GM19397 (cell line): Measurements from ENCODE around the gene LMBRD2.
"Not testable (repeated sequence)": the region's sequence is repeated elsewhere in the genome, so short reads cannot be mapped to it uniquely, and the experiment has no call there.

ENCODE experiments used
- ATAC-seq: cut with Tn5 transposase; IDR thresholded peaks from one replicate; pipeline ENCODE4 v1.9.1; 2021; ENCODE audit warnings: mild to moderate bottlenecking, moderate library complexity; ENCODE audit not compliant: unreplicated experiment

Gene LMBRD2

GRCh38 chr5:36162810-36163486, 11.3 kb upstream of the LMBRD2 start:
- no peak for ATAC-seq

DNA sequence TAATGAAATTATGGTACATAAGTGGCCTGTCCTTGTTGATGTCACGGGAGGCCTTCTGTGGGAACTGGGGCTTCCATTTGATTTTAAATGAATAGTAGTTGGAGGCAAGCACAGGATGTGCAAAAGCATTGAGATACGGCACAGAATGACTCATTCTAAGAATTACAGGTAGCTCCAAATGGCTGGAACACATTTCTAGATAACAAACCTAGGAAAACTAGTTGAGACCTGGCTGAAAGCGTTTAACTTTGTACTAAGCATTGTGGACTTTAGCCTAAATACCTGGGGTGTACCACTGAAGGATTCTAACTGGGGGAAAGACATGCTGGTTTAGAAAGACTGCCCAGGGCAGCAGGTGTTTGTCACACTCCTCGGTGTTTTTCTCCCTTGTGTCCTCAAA, 9.7 kb upstream of the LMBRD2 start:
- ATAC-seq = no peak

DNA sequence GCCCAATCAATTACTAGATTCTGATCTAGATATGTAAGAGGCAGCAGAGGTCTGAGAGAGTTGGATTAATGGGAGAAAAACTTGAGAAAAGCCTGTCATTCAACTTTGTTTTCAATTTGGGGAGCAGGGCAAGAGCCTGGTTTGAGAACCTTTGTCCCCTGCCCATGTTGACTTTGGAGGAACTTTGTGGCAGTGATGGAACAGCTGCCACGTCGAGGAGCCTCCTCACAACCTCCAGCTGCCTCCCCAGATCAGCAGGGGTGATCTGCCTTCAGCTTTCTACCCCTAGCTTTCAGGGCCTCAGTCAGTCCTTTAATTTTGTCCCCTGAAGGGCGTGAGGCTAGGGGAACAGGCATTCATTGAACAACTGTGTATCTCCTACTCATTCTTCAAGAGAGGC, 8.9 kb upstream of the LMBRD2 start:
- ATAC-seq = no peak

- ATAC-seq = no peak
Measured at GRCh38 chr5:36158144-36158543, 6.5 kb upstream of the LMBRD2 start.

- no peak for ATAC-seq
Measured at GRCh38 chr5:36156619-36157018, 4.9 kb upstream of the LMBRD2 start.

DNA sequence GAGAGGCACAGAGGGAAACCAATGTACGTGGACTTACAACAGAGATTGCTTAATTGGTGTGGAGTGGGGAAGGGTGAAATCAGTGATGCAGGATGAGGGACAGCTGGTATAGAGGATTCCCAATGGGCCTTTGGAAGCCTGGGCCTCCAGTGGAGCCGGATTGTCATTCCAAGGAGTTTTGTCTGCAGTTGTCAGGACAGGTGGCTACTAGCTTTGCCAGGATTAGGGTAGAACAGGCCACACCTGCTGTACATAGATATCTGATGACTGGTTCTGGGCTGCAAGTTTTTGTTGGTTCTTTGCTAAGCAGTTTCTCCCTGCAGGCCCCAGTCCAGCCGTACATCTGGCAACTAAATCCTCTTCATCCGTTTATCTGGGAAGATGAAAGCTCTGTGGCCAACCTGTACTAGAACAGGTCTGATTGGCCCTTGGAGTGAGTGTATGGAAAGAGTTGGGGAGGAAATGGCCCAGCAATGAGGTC, 4.5 kb upstream of the LMBRD2 start:
- no peak for ATAC-seq

DNA sequence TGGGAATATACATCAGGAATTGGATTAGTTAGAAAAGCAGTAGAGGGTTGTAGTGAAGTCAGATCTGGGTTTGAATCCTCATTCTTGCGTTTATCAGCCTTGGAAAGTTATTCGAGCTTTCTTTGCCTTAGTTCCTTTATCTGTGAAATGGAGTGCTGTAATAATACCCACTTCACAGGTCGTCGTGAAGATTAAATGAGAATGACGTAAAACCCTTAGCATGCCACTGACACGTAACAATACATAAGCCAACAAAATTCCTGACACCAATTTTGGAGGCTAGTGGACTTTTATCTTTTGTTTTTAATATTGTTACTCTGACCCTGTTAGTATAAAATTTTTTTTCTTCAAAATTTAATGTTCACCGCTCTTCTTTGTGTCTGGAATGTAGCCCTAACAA, 3.6 kb upstream of the LMBRD2 start:
- ATAC-seq = no peak

DNA sequence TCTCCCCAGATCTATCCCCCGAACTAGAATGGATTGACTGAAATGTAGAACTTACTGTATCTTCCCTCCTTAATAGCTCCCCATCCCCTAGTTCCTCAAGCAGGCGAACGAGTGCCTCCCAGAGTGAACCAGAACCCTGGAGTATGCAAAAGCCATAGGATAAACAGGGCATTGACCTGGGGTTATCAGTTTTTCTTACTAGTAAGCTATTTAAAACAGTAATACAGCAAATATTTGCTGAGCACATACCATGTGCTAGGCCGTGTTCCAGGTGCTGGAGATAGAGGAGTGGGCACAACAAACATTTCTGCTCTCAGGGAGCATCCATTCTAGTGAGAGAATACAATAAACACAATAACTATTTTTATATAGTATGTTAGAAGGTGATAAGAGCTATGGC, 2.0 kb upstream of the LMBRD2 start:
- ATAC-seq = no peak

- no peak for ATAC-seq
Measured at GRCh38 chr5:36153298-36153677, 1.6 kb upstream of the LMBRD2 start.

DNA sequence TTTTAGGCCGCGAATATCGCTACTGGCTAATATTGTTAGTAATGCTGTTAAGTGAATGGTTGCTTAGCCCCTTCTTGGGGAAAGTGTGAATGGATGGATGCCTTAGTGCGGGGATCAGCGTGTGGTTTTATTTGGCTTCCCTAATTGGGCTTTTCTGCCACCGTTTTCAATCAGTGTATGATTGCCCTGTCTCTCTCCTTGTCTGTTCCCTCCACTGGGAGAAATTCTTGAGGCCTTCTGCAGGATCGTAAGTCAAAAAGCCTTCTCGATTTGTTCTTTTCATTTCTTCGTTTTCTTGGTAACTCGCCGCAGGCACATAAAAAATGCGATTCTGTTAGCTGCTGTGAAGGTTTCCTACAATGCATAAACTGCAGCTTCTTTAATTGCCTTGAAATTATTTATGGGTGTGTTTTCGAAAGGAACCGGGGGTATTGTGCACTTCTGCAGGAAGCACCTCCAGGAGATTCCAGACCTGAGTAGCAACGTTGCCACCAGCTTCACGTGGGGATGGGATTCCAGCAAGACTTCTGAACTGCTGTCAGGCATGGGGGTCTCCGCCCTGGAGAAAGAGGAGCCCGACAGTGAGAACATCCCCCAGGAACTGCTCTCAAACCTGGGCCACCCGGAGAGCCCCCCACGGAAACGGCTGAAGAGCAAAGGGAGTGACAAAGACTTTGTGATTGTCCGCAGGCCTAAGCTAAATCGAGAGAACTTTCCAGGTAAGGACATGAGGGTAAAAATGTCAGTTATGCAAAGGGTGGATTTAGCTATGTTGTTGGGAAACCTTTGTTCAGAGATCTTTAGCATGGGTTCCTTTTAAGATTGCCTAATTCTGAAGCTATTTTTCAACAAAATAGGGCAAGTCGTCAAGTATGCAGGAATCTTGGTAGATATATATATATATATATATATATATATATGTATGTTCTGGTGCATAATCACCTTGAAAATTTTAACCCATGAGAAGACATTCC, 924 bp upstream of the LMBRD2 start:
- ATAC-seq = no peak

- no peak for ATAC-seq
Measured at GRCh38 chr5:36150676-36151433, 832 bp downstream of the LMBRD2 start.

DNA sequence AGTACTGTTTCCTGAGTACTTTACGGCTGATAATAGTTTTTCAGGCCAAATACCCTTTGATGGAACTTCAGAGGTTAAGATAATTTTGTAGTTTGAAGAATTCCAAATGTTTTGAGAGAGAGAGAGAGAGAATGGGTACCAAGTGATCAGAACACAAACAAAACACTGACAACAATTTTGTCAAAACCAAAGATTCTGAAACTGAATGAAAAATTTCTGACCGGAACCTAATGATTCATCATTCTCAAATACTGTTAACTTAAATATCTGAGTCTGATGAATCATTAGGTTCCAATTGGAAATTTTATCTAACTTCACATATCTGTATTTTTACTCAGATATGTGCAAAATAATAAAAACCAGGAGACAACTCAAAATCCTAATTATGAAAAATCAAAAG, 4.0 kb downstream of the LMBRD2 start:
- ATAC-seq = no peak

DNA sequence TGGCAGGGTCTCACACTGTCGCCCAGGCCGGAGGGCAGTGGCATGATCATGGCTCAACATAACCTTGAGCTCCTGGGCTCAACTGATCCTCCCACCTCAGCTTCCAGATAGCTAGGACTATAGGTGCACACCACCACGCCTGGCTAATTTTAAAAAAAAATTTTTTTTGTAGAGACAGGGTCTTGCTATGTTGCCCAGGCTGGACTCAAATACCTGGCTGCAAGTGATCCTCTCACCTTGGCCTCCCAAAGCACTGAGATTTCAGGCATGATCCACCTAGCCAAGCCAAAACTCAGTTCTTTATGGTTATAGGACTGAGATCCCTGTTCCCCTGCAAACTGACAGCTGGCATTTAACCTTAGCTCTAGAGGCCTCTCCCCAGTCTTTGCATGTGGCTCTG, 5.3 kb downstream of the LMBRD2 start:
- ATAC-seq = no peak

- ATAC-seq = no peak
Measured at GRCh38 chr5:36145311-36145710, 6.4 kb downstream of the LMBRD2 start.

GRCh38 chr5:36138900-36139683, 12.6 kb downstream of the LMBRD2 start:
- no peak for ATAC-seq

- ATAC-seq = no peak
Measured at GRCh38 chr5:36136581-36136980, 15.1 kb downstream of the LMBRD2 start.

DNA sequence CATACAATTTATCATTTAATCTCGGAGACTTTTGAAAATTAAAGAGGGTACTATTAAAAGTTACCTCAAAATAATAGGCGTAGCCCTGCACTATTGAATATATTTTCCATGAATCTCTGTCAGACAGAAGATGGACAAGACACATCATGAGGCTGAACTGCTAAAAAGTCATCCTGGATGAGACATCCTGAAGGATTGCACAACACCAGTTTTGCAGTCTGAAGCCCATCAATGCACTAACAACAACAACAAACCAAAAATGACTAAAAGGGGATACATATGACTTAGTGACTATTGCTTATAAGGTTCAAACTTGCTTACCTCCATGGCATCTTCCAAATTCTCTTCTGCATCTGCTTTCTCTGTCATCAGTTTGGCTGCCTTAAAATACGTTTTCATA, 15.7 kb downstream of the LMBRD2 start:
- ATAC-seq = no peak

- ATAC-seq = not testable (repeated sequence)
Measured at GRCh38 chr5:36133009-36133408, 18.7 kb downstream of the LMBRD2 start.

- not testable (repeated sequence) for ATAC-seq
Measured at GRCh38 chr5:36129666-36130065, 22.0 kb downstream of the LMBRD2 start.

- ATAC-seq = no peak
Measured at GRCh38 chr5:36128795-36129194, 22.9 kb downstream of the LMBRD2 start.

GRCh38 chr5:36125868-36126267, 25.8 kb downstream of the LMBRD2 start:
- no peak for ATAC-seq
